ENCODE data around the gene HNRNPA3. TPM values are rescaled to one million over a fixed set of nuclear protein-coding genes. Genes with fewer than 3 reads are reported as not detected.

HNRNPA3 gene
- total RNA-seq, 1 donor from 2014 or later, result 132 TPM

GRCh38 chr2:177268187-177268871 is 55.7 kb downstream of the HNRNPA3 start:
- H3K4me1 ChIP-seq, result peaks cover 21% of the 10 kb centered on the region
- no peak overlapping the region for H3K27ac ChIP-seq
- no peaks in the 10 kb centered on the region for H3K9me3 ChIP-seq
- no peaks in the 10 kb centered on the region for H3K36me3 ChIP-seq
- no peak for ATAC-seq
- no peaks in the 10 kb centered on the region for H3K27me3 ChIP-seq (ENCODE audit: low read depth)
- TF ChIP-seq CTCF (IDR thresholded peaks at IDR 0.05), result no peak
- DNase-seq, result no peak
- intact Hi-C loops (cut with DNase I), result loop anchor here (10.0 kb wide), 1 partner anchor 104 kb away; no protein-coding TSS in a partner anchor
- no peak overlapping the region for H3K4me3 ChIP-seq

- no peaks in the 10 kb centered on the region for H3K36me3 ChIP-seq
- H3K4me1 ChIP-seq, result peaks cover 21% of the 10 kb centered on the region
- H3K9me3 ChIP-seq, result no peaks in the 10 kb centered on the region
- H3K27me3 ChIP-seq (ENCODE audit: low read depth), result no peaks in the 10 kb centered on the region
- TF ChIP-seq CTCF (IDR thresholded peaks at IDR 0.05), result no peak
- H3K4me3 ChIP-seq, result no peak overlapping the region
- DNase-seq (no peak), ATAC-seq (no peak)
- intact Hi-C loops (cut with DNase I), result loop anchor here (10.0 kb wide), 1 partner anchor 104 kb away; no protein-coding TSS in a partner anchor
- H3K27ac ChIP-seq, result no peak overlapping the region
These were observed 56.3 kb downstream of the HNRNPA3 start for GRCh38 chr2:177268901-177269300.

- no peaks in the 10 kb centered on the region for H3K9me3 ChIP-seq
- H3K27me3 ChIP-seq (ENCODE audit: low read depth), result no peaks in the 10 kb centered on the region
- no peak for DNase-seq
- no peak for TF ChIP-seq CTCF (IDR thresholded peaks at IDR 0.05)
- intact Hi-C loops (cut with DNase I), result no loop called here
- H3K4me3 ChIP-seq, result no peak overlapping the region
- no peaks in the 10 kb centered on the region for H3K36me3 ChIP-seq
- H3K27ac ChIP-seq, result no peak overlapping the region
- H3K4me1 ChIP-seq, result peaks cover 17% of the 10 kb centered on the region
- ATAC-seq, result no peak
These were observed 57.9 kb downstream of the HNRNPA3 start for GRCh38 chr2:177270531-177270930.

- DNase-seq, result no peak
- peaks cover 1% of the 10 kb centered on the region for H3K4me1 ChIP-seq
- no peak for TF ChIP-seq CTCF (IDR thresholded peaks at IDR 0.05)
- H3K27me3 ChIP-seq (ENCODE audit: low read depth), result no peaks in the 10 kb centered on the region
- no peak overlapping the region for H3K4me3 ChIP-seq
- intact Hi-C loops (cut with DNase I), result no loop called here
- H3K9me3 ChIP-seq, result no peaks in the 10 kb centered on the region
- H3K36me3 ChIP-seq, result no peaks in the 10 kb centered on the region
- ATAC-seq, result no peak
- no peak overlapping the region for H3K27ac ChIP-seq
These were observed 59.5 kb downstream of the HNRNPA3 start for GRCh38 chr2:177271981-177272666.

- Histone ChIP-seq H3K27ac (no peak overlapping the region), H3K27me3 (ENCODE audit: low read depth) (no peaks in the 10 kb centered on the region), H3K9me3 (no peaks in the 10 kb centered on the region), H3K4me1 (no peaks in the 10 kb centered on the region), H3K4me3 (no peak overlapping the region), H3K36me3 (no peaks in the 10 kb centered on the region)
- intact Hi-C loops (cut with DNase I), result no loop called here
- DNase-seq (no peak), ATAC-seq (no peak)
- TF ChIP-seq CTCF (IDR thresholded peaks at IDR 0.05), result no peak
These were observed 60.2 kb downstream of the HNRNPA3 start for GRCh38 chr2:177272765-177273164.

Data from lower lobe of right lung (tissue), 2 donors.